ENCODE results near the gene AKT3. TPM values are rescaled to one million over a fixed set of nuclear protein-coding genes. Genes with fewer than 3 reads are reported as not detected.

Gene AKT3
- polyA plus RNA-seq, 2 of the 4 experiments (the other 2 are of a cell fraction) = 18.4 to 43.5 TPM

- peaks cover 22% of the 10 kb centered on the region; the same call in 2 of the 3 replicates for H3K4me1 ChIP-seq
- DNase-seq (ENCODE audit: low read depth in 1 of 2, low spot score in 1 of 2) (no peak), ATAC-seq (no peak), FAIRE-seq (no peak)
- POLR2A ChIA-PET = no interaction called here
- no peak overlapping the region for H3K4me2 ChIP-seq
- CTCF ChIA-PET = interaction anchor here (1.0 kb wide), 1 partner anchor 568 kb away, joined by 3 read pairs; no protein-coding TSS in a partner anchor
- no peak overlapping the region for H3K4me3 ChIP-seq
- no peak for TF ChIP-seq RARB (CRISPR knock-in tag; IDR thresholded peaks at IDR 0.05)
- TF ChIP-seq CBX8 (IDR thresholded peaks at IDR 0.05) = no peak
- TF ChIP-seq NPAS2 (CRISPR knock-in tag; IDR thresholded peaks at IDR 0.05; ENCODE audit: borderline replicate concordance) = no peak
- no peak for TF ChIP-seq HEYL (CRISPR knock-in tag; IDR thresholded peaks at IDR 0.05)
- TF ChIP-seq NFE2L2 (conservative IDR thresholded peaks at IDR 0.05; ENCODE audit: low read length) = no peak
- no peak for TF ChIP-seq BHLHE40 (IDR thresholded peaks at IDR 0.05; ENCODE audit: low read depth, low read length)
- no peak for TF ChIP-seq RAD21 (conservative IDR thresholded peaks at IDR 0.05 in 1 of 2, IDR thresholded peaks at IDR 0.05 in 1 of 2)
- no peak for TF ChIP-seq ZFP36 (IDR thresholded peaks at IDR 0.05; ENCODE audit: borderline replicate concordance, partially characterized antibody)
- TF ChIP-seq, protein P1, sequence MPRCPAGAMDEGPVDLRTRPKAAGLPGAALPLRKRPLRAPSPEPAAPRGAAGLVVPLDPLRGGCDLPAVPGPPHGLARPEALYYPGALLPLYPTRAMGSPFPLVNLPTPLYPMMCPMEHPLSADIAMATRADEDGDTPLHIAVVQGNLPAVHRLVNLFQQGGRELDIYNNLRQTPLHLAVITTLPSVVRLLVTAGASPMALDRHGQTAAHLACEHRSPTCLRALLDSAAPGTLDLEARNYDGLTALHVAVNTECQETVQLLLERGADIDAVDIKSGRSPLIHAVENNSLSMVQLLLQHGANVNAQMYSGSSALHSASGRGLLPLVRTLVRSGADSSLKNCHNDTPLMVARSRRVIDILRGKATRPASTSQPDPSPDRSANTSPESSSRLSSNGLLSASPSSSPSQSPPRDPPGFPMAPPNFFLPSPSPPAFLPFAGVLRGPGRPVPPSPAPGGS (IDR thresholded peaks at IDR 0.05) = no peak
- TF ChIP-seq EHMT2 (IDR thresholded peaks at IDR 0.05; ENCODE audit: low read depth) = no peak
- no peak for TF ChIP-seq FOXS1 (CRISPR knock-in tag; IDR thresholded peaks at IDR 0.05)
- no peak for TF ChIP-seq ELK1 (IDR thresholded peaks at IDR 0.05; ENCODE audit: low read depth, low read length)
- no peak for TF ChIP-seq MAX (IDR thresholded peaks at IDR 0.05)
- no peak for TF ChIP-seq GATA3 (IDR thresholded peaks at IDR 0.05; ENCODE audit: borderline replicate concordance)
- TF ChIP-seq HOXA7 (CRISPR knock-in tag; IDR thresholded peaks at IDR 0.05) = no peak
- TF ChIP-seq MAFK (IDR thresholded peaks at IDR 0.05; ENCODE audit: partially characterized antibody) = no peak
- TF ChIP-seq HES2 (IDR thresholded peaks at IDR 0.05) = no peak
- TF ChIP-seq NR3C1 (IDR thresholded peaks at IDR 0.05) = no peak
- no peak for TF ChIP-seq MYC (IDR thresholded peaks at IDR 0.05; ENCODE audit: borderline replicate concordance, low read length)
- TF ChIP-seq EP300 (IDR thresholded peaks at IDR 0.05) = no peak
- H3K27ac ChIP-seq = no peak overlapping the region
- no peaks in the 10 kb centered on the region for H3K9me3 ChIP-seq
- 40% methylated on average over 4 of the region's 4 CpGs for WGBS (ENCODE audit: missing lambda C conversion rate)
Measured at GRCh38 chr1:243705585-243705984, 144.5 kb downstream of the AKT3 start.

DNA sequence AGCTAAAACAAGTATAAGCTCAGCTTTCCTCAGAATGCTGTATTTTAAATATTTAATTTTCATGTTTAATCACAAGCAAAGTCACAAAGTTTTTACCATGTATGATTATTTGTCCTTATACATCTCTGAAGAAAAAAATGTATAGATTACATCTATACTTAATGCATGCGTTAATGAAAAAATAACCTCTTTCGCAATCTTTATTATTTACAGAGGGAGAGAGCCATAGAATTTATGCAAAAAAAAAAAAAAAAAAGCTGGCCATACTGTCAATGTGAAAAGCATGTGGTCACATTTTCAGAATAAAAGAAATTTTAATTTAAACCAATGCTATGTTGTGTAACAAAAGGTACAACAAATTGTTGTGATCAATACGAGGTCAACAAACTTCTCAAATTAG, 148.2 kb downstream of the AKT3 start:
- peak in 1 of 2 experiments; percentile 21; a peak in 1 of 4 replicates for TF ChIP-seq CEBPB (IDR thresholded peaks at IDR 0.05)
- TF ChIP-seq PHF8 (IDR thresholded peaks at IDR 0.05; ENCODE audit: borderline replicate concordance, low read depth) = no peak
- no peak for DNase-seq (ENCODE audit: low read depth in 1 of 2, low spot score in 1 of 2)
- WGBS (ENCODE audit: missing lambda C conversion rate) = 91% methylated on average over 3 of the region's 3 CpGs
- H3K4me2 ChIP-seq = no peak overlapping the region
- H3K4me1 ChIP-seq = peaks cover 5% of the 10 kb centered on the region; the same call in 2 of the 3 replicates
- no peaks in the 10 kb centered on the region for H3K9me3 ChIP-seq
- CTCF ChIA-PET = interaction anchor here (0.8 to 1.0 kb wide), 3 partner anchors 12 to 572 kb away, joined by 3 to 4 read pairs (median 3); no protein-coding TSS in a partner anchor
- H3K27ac ChIP-seq = no peak overlapping the region
- no peak for ATAC-seq
- POLR2A ChIA-PET = no interaction called here
- H3K4me3 ChIP-seq = no peak overlapping the region
- no peak for FAIRE-seq

DNA sequence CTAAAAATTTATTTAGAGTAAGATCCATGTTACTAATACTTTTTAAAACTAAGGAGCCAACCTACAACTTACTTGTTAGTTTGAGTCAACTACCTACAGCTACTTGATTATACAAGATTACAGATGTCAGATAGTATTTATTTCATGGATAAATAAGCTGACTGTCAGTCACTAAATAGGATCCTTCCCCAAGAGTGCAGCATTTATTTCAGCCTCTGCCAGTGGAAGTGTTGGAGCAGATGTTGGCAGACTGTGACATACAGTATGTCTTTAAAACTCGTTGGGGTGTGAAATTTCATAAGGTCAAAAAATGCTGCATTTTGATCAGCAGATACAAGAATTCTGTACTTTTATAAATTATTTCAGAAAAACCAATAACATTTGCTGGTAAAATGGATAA, 156.2 kb downstream of the AKT3 start:
- FAIRE-seq (no peak), ATAC-seq (no peak), DNase-seq (ENCODE audit: low read depth in 1 of 2, low spot score in 1 of 2) (no peak)
- no peak overlapping the region for H3K4me3 ChIP-seq
- no peaks in the 10 kb centered on the region for H3K9me3 ChIP-seq
- WGBS (ENCODE audit: missing lambda C conversion rate) = 78% methylated on average over 1 of the region's 1 CpG
- ChIA-PET CTCF (interaction anchor here (1.4 to 1.5 kb wide), 2 partner anchors 17 to 18 kb away, joined by 3 to 5 read pairs; no protein-coding TSS in a partner anchor), POLR2A (no interaction called here)
- TF ChIP-seq, protein P2, sequence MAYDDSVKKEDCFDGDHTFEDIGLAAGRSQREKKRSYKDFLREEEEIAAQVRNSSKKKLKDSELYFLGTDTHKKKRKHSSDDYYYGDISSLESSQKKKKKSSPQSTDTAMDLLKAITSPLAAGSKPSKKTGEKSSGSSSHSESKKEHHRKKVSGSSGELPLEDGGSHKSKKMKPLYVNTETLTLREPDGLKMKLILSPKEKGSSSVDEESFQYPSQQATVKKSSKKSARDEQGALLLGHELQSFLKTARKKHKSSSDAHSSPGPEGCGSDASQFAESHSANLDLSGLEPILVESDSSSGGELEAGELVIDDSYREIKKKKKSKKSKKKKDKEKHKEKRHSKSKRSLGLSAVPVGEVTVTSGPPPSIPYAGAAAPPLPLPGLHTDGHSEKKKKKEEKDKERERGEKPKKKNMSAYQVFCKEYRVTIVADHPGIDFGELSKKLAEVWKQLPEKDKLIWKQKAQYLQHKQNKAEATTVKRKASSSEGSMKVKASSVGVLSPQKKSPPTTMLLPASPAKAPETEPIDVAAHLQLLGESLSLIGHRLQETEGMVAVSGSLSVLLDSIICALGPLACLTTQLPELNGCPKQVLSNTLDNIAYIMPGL (CRISPR knock-in tag; IDR thresholded peaks at IDR 0.05; ENCODE audit: borderline replicate concordance) = no peak
- TF ChIP-seq ZFP36 (IDR thresholded peaks at IDR 0.05; ENCODE audit: borderline replicate concordance, partially characterized antibody) (no peak), MYC (IDR thresholded peaks at IDR 0.05; ENCODE audit: borderline replicate concordance, low read length) (no peak), EHMT2 (IDR thresholded peaks at IDR 0.05; ENCODE audit: low read depth) (no peak), HOXB13 (CRISPR knock-in tag; IDR thresholded peaks at IDR 0.05; ENCODE audit: low read depth) (no peak), ELK1 (IDR thresholded peaks at IDR 0.05; ENCODE audit: low read depth, low read length) (no peak), NR3C1 (IDR thresholded peaks at IDR 0.05) (no peak), MAZ (IDR thresholded peaks at IDR 0.05; ENCODE audit: borderline replicate concordance, low read depth, low read length) (no peak), CBX8 (IDR thresholded peaks at IDR 0.05) (no peak)
- no peak overlapping the region for H3K27ac ChIP-seq
- no peaks in the 10 kb centered on the region for H3K4me1 ChIP-seq
- no peak overlapping the region for H3K4me2 ChIP-seq

All from A549 (cell line).